Right hindlimb (tissue), 1 donor: ENCODE results near the gene ATXN7L2.

Experiments used
- DNase-seq: peaks from one replicate; pipeline ENCODE4 v3.0.0-alpha.2; 2018

Gene ATXN7L2

GRCh38 chr1:109477821-109478220, 5.9 kb upstream of the ATXN7L2 start:
- no peak for DNase-seq

- no peak for DNase-seq
Observed at GRCh38 chr1:109478806-109479205, 4.9 kb upstream of the ATXN7L2 start.

- DNase-seq: no peak
Observed at GRCh38 chr1:109479311-109479710, 4.4 kb upstream of the ATXN7L2 start.

- no peak for DNase-seq
Observed at GRCh38 chr1:109479901-109480300, 3.8 kb upstream of the ATXN7L2 start.

GRCh38 chr1:109481646-109482045, 2.1 kb upstream of the ATXN7L2 start:
- no peak for DNase-seq

- no peak for DNase-seq
Observed at GRCh38 chr1:109482242-109482641, 1.5 kb upstream of the ATXN7L2 start.

GRCh38 chr1:109482791-109483671, 674 bp upstream of the ATXN7L2 start:
- DNase-seq: no peak

GRCh38 chr1:109484519-109484975, 842 bp downstream of the ATXN7L2 start:
- DNase-seq: no peak

GRCh38 chr1:109485001-109485400, 1.3 kb downstream of the ATXN7L2 start:
- no peak for DNase-seq

- no peak for DNase-seq
Observed at GRCh38 chr1:109487261-109487660, 3.6 kb downstream of the ATXN7L2 start.

GRCh38 chr1:109488201-109488600, 4.5 kb downstream of the ATXN7L2 start:
- no peak for DNase-seq

GRCh38 chr1:109488696-109489095, 5.0 kb downstream of the ATXN7L2 start:
- no peak for DNase-seq

GRCh38 chr1:109490029-109490933, 6.6 kb downstream of the ATXN7L2 start:
- peak; percentile 75 for DNase-seq

GRCh38 chr1:109490934-109491302, 7.2 kb downstream of the ATXN7L2 start:
- no peak for DNase-seq

GRCh38 chr1:109491372-109491771, 7.7 kb downstream of the ATXN7L2 start:
- no peak for DNase-seq

GRCh38 chr1:109492779-109493178, 9.1 kb downstream of the ATXN7L2 start:
- no peak for DNase-seq

GRCh38 chr1:109493227-109493626, 9.5 kb downstream of the ATXN7L2 start:
- no peak for DNase-seq

GRCh38 chr1:109493805-109494539, 10.3 kb downstream of the ATXN7L2 start, which contains the start of gene CYB561D1:
Gene CYB561D1 (plus strand): TSS chr1:109494094. CDS start chr1:109494140, 46 bp downstream.
- peak; percentile 93 for DNase-seq

GRCh38 chr1:109495738-109496137, 12.0 kb downstream of the ATXN7L2 start:
- no peak for DNase-seq

GRCh38 chr1:109497449-109498160, 13.9 kb downstream of the ATXN7L2 start:
- DNase-seq: no peak

GRCh38 chr1:109498161-109498801, 14.6 kb downstream of the ATXN7L2 start:
- DNase-seq: peak; percentile 70

- no peak for DNase-seq
Observed at GRCh38 chr1:109499081-109499480, 15.4 kb downstream of the ATXN7L2 start.
